Measurements from ENCODE around the gene METTL9. TPM values are rescaled to one million over a fixed set of nuclear protein-coding genes. Genes with fewer than 3 reads are reported as not detected.
"Not testable (repeated sequence)": the region's sequence is repeated elsewhere in the genome, so short reads cannot be mapped to it uniquely, and the experiment has no call there.

METTL9 gene
- total RNA-seq, 2 experiments from 2014 or later = 116 to 122 TPM

DNA sequence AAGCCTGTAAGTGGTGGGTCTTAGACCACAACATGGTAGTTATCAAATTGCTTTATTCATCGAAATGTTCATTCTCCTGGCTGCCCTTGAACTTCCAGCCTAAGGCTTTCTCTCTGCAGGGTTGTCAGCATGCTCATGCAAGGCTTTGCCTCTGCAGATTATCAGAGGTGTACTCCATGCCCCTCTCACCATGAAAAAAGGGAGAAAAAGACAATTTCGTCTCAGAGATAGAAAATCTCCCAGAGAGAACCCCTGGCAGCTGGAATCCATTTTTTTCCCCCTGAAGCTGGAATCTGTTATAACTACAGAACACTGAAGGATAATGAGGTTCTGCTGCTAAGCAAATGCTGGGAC lies 33.9 kb upstream of the METTL9 start:
- Mint-ChIP-seq H3K27me3 (peaks cover 2% of the 10 kb centered on the region), H3K4me1 (ENCODE audit: low read depth) (peaks cover 3% of the 10 kb centered on the region), H3K4me3 (no peak overlapping the region), H3K9me3 (no peaks in the 10 kb centered on the region), H3K36me3 (ENCODE audit: low read depth) (no peaks in the 10 kb centered on the region), H3K27ac (no peak overlapping the region)
- TF ChIP-seq, protein P1, sequence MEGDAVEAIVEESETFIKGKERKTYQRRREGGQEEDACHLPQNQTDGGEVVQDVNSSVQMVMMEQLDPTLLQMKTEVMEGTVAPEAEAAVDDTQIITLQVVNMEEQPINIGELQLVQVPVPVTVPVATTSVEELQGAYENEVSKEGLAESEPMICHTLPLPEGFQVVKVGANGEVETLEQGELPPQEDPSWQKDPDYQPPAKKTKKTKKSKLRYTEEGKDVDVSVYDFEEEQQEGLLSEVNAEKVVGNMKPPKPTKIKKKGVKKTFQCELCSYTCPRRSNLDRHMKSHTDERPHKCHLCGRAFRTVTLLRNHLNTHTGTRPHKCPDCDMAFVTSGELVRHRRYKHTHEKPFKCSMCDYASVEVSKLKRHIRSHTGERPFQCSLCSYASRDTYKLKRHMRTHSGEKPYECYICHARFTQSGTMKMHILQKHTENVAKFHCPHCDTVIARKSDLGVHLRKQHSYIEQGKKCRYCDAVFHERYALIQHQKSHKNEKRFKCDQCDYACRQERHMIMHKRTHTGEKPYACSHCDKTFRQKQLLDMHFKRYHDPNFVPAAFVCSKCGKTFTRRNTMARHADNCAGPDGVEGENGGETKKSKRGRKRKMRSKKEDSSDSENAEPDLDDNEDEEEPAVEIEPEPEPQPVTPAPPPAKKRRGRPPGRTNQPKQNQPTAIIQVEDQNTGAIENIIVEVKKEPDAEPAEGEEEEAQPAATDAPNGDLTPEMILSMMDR (IDR thresholded peaks at IDR 0.05) = no peak
- ATAC-seq (no peak), DNase-seq (no peak)
- intact Hi-C loops (cut with micrococcal nuclease) = loop anchor here (10.0 kb wide), 1 partner anchor 381 kb away; no protein-coding TSS in a partner anchor
- ChIA-PET POLR2A (no interaction called here), CTCF (interaction anchor here (1.1 to 1.8 kb wide), 3 partner anchors 10 to 382 kb away, joined by 3 to 6 read pairs (median 4); no protein-coding TSS in a partner anchor)

DNA sequence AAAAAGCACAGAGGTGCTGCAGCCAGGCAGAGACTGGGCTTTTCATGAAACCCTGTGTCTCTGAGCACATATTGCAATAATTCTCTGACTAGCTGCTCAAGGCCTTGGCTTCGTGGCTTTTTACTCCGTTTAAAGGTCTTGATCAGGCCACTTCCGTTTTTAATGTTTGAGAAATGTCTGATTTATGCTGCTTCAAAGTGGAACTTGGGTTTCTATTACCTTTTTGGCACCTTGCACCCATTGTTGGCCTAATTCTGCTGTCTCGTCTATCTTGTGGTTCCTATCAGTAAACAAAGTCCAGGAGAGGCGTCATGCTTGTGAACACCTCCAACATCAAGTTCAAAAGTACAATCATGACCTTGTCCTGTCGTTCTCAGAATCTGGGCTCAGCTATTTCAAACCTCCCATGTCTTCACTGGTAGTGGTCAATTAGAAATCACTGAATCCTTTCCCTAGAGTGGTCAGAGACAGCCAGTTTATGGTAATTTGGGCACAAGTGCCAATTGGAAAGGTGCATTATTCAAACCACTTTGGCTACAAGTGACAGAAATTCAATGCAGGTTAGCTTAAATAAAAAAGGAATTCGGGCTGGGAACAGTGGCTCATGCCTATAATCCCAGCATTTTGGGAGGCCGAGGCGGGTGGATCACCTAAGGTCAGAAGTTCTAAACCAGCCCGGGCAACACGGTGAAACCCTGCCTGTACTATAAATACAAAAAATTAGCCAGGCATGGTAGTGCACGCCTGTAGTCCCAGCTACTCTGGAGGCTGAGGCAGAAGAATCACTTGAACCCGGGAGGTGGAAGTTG lies 33.3 kb upstream of the METTL9 start:
- Mint-ChIP-seq H3K27ac (no peak overlapping the region), H3K9me3 (no peaks in the 10 kb centered on the region), H3K36me3 (ENCODE audit: low read depth) (no peaks in the 10 kb centered on the region), H3K4me3 (no peak overlapping the region), H3K27me3 (peaks cover 2% of the 10 kb centered on the region), H3K4me1 (ENCODE audit: low read depth) (peaks cover 3% of the 10 kb centered on the region)
- intact Hi-C loops (cut with micrococcal nuclease) = loop anchor here (10.0 kb wide), 1 partner anchor 381 kb away; no protein-coding TSS in a partner anchor
- DNase-seq (no peak), ATAC-seq (no peak)
- TF ChIP-seq, protein P1 (IDR thresholded peaks at IDR 0.05) = no peak
- CTCF ChIA-PET = interaction anchor here (1.0 to 1.8 kb wide), 5 partner anchors 10 to 383 kb away, joined by 3 to 6 read pairs (median 4); no protein-coding TSS in a partner anchor
- POLR2A ChIA-PET = no interaction called here

DNA sequence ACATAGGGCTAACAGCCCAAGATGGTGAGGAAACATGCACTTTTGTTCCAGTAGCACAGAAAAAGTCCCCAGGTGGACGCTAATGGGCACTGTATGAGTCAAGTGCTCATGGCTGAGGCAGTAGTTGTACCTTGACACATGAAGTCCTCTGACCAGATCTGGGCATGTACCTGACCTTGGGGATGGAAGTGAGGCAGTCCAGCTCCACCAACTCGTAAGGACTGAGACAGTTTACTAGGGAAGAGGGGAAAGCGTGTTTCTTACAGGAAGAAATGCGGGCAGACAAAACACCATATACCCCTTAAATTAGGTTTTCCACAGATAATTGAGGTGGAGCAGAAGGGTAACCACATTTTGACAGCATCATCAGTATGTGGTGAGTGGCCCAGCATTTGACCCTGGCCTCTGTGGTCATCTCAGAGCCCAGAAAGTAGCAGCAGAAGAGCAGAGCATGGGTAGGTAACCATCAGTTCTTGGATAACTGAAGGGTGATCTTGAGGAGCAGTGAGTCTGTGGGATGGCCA lies 32.4 kb upstream of the METTL9 start:
- TF ChIP-seq, protein P1 (IDR thresholded peaks at IDR 0.05) = no peak
- Mint-ChIP-seq H3K9me3 (no peaks in the 10 kb centered on the region), H3K27ac (no peak overlapping the region), H3K4me3 (no peak overlapping the region), H3K4me1 (ENCODE audit: low read depth) (peaks cover 3% of the 10 kb centered on the region), H3K27me3 (peaks cover 4% of the 10 kb centered on the region), H3K36me3 (ENCODE audit: low read depth) (no peaks in the 10 kb centered on the region)
- intact Hi-C loops (cut with micrococcal nuclease) = loop anchor here (10.0 kb wide), 1 partner anchor 382 kb away; no protein-coding TSS in a partner anchor
- ChIA-PET CTCF (interaction anchor here (1.0 to 1.4 kb wide), 2 partner anchors 15 to 153 kb away, joined by 3 to 4 read pairs; no protein-coding TSS in a partner anchor), POLR2A (interaction anchor here (1.3 kb wide), 1 partner anchor 74 kb away, joined by 3 read pairs; no protein-coding TSS in a partner anchor)
- no peak for ATAC-seq
- DNase-seq = no peak

DNA sequence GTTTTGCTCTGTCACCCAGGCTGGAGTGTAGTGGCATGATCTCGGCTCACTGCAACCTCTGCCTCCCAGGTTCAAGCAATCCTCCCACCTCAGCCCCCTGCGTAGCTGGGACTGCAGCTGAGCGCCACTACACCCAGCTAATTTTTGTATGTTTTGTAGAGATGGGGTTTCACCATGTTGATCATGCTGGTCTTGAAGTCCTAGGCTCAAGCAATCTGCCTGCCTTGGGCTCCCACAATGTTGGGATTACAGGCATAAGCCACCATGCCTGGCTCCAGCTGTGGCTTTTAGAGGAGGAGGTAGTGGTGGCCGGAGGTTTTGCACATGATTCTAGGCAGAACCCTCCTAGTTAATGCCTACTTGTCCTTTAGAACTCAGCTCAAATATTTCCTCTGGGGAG lies 31.9 kb upstream of the METTL9 start:
- H3K27ac Mint-ChIP-seq; H3K36me3 Mint-ChIP-seq (ENCODE audit: low read depth); H3K4me1 Mint-ChIP-seq (ENCODE audit: low read depth); H3K4me3 Mint-ChIP-seq; H3K9me3 Mint-ChIP-seq; H3K27me3 Mint-ChIP-seq; ATAC-seq; DNase-seq: not testable (repeated sequence)
- intact Hi-C loops (cut with micrococcal nuclease) = loop anchor here (10.0 kb wide), 1 partner anchor 383 kb away; no protein-coding TSS in a partner anchor
- ChIA-PET POLR2A (interaction anchor here (1.3 kb wide), 1 partner anchor 73 kb away, joined by 3 read pairs; no protein-coding TSS in a partner anchor), CTCF (interaction anchor here (1.7 kb wide), 1 partner anchor 141 kb away, joined by 4 read pairs; no protein-coding TSS in a partner anchor)

DNA sequence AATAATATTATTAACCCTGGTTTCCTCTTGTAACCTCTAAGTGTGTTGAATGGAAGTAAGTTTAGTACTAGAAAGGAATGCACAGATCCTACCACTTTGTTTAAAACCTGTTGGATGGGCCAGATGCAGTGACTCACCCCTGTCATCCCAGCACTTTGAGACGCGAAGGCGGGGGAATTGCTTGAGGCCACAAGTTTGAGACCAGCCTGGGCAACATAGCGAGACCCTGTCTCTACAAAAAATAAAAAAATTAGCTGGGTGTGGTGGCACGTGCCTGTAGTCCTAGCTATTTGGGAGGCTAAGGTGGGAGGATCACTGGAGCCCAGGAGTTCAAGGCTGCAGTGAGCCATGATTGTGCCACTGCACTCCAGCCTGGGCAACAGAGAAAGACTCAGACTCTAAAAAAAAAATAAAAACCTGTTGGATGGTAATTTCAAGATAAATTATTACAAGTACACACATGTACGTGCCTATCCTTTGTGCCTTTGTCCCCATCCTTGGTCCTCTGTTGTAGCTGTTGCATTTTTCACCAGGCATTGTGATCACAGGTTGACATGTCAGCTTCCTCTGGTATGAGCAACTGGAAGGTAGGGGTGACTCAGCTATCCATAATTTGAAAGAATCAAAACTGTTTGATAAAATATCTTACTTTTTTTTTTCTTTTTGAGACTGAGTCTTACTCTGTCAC lies 30.7 kb upstream of the METTL9 start:
- POLR2A ChIA-PET = interaction anchor here (0.8 kb wide), 1 partner anchor 753 kb away, joined by 3 read pairs; no protein-coding TSS in a partner anchor
- H3K4me1 Mint-ChIP-seq (ENCODE audit: low read depth) = peaks cover 3% of the 10 kb centered on the region

More for the DNA sequence above, 30.7 kb upstream of the METTL9 start:
- no peak for DNase-seq
- ATAC-seq = no peak
- TF ChIP-seq, protein P1 (IDR thresholded peaks at IDR 0.05) = no peak
- H3K36me3 Mint-ChIP-seq (ENCODE audit: low read depth) = no peaks in the 10 kb centered on the region
- no peak overlapping the region for H3K27ac Mint-ChIP-seq
- H3K9me3 Mint-ChIP-seq = no peaks in the 10 kb centered on the region
- H3K27me3 Mint-ChIP-seq = peaks cover 4% of the 10 kb centered on the region
- intact Hi-C loops (cut with micrococcal nuclease) = loop anchor here (10.0 kb wide), 1 partner anchor 384 kb away; no protein-coding TSS in a partner anchor
- H3K4me3 Mint-ChIP-seq = no peak overlapping the region
- CTCF ChIA-PET = interaction anchor here (1.7 kb wide), 1 partner anchor 140 kb away, joined by 4 read pairs; no protein-coding TSS in a partner anchor
